IMR-90 (cell line): ENCODE measurements around the gene AKNA. TPM values are rescaled to one million over a fixed set of nuclear protein-coding genes. Genes with fewer than 3 reads are reported as not detected.

Experiments used
- ATAC-seq: fragments of 200-7000 bp; cut with Tn5 transposase; 2 replicates; pipeline ENCODE4 v1.9.1; 2020; ENCODE audit warnings: low read depth, mild to moderate bottlenecking, moderate library complexity
- BruUV-seq: library from RNA; stranded (reverse); fragments of 400-500 nt; replicated peaks from 2 replicates; lab custom pipeline; 2021; lab: Mats Ljungman, UMichigan
- CTCF ChIA-PET: fragments of 300-600 bp; formaldehyde crosslinking; extraction: SDS; loops from one replicate; lab custom pipeline; 2021; ENCODE audit warnings: antibody characterized with exemption; lab: Yijun Ruan, JAX
- POLR2A ChIA-PET: fragments of 300-600 bp; sonication (Branson Sonifier 250); formaldehyde crosslinking; loops from one replicate; lab custom pipeline; 2022; ENCODE audit warnings: antibody characterized with exemption; ENCODE audit not compliant: unreplicated experiment; lab: Charles Lee
- DNase-seq: peaks from one replicate; pipeline ENCODE4 v3.0.0; 2013
- H2AFZ ChIP-seq: replicated peaks from 2 replicates; pipeline ENCODE3; 2013; ENCODE audit warnings: low read length, mild to moderate bottlenecking; ENCODE audit not compliant: poor library complexity
- H2AK5ac ChIP-seq: 2 replicates; pipeline ENCODE4 v1.6.1; 2013; ENCODE audit warnings: low read depth, low read length, inconsistent platforms
- H2AK9ac ChIP-seq: replicated peaks from 2 replicates; pipeline ENCODE3; 2013; ENCODE audit warnings: mild to moderate bottlenecking, low read depth, low read length, moderate library complexity; ENCODE audit not compliant: poor library complexity
- H2BK120ac ChIP-seq: 2 replicates; pipeline ENCODE4 v1.6.1; 2013; ENCODE audit warnings: low read depth, low read length, inconsistent platforms
- H2BK15ac ChIP-seq: 3 replicates; pipeline ENCODE4 v1.6.1; 2013; ENCODE audit warnings: low read depth, low read length, inconsistent platforms
- H2BK20ac ChIP-seq: 2 replicates; pipeline ENCODE4 v1.6.1; 2013; ENCODE audit warnings: low read depth, mild to moderate bottlenecking, inconsistent platforms, low read length, moderate library complexity
- H2BK5ac ChIP-seq: 2 replicates; pipeline ENCODE4 v1.6.1; 2013; ENCODE audit warnings: mild to moderate bottlenecking, low read depth, low read length, inconsistent platforms; ENCODE audit not compliant: poor library complexity, severe bottlenecking
- H3K14ac ChIP-seq: replicated peaks from 2 replicates; pipeline ENCODE4 v1.6.1; 2013; ENCODE audit warnings: low read depth, low read length, inconsistent platforms
- H3K18ac ChIP-seq: 2 replicates; pipeline ENCODE4 v1.6.1; 2013; ENCODE audit warnings: low read depth, low read length, control low read depth
- H3K23ac ChIP-seq: 2 replicates; pipeline ENCODE4 v1.6.1; 2013; ENCODE audit warnings: low read depth, low read length, inconsistent platforms
- H3K27ac ChIP-seq: 2 replicates; pipeline ENCODE4 v1.5.1; 2013; ENCODE audit warnings: mild to moderate bottlenecking, control low read depth, low read length; ENCODE audit not compliant: insufficient read depth
- H3K27me3 ChIP-seq: 2 replicates; pipeline ENCODE4 v1.6.1; 2013; ENCODE audit warnings: low read length; ENCODE audit not compliant: control insufficient read depth, insufficient read depth
- H3K36me3 ChIP-seq: 2 replicates; pipeline ENCODE4 v1.6.1; 2013; ENCODE audit warnings: low read length, mixed read lengths; ENCODE audit not compliant: control insufficient read depth, insufficient read depth
- H3K4ac ChIP-seq: 2 replicates; pipeline ENCODE4 v1.6.1; 2013; ENCODE audit warnings: low read depth, low read length, inconsistent platforms
- H3K4me1 ChIP-seq: 2 replicates; pipeline ENCODE4 v1.6.1; 2013; ENCODE audit warnings: low read length, mixed read lengths; ENCODE audit not compliant: control insufficient read depth, insufficient read depth
- H3K4me2 ChIP-seq: 2 replicates; pipeline ENCODE4 v1.6.1; 2013; ENCODE audit warnings: low read depth, mild to moderate bottlenecking, control low read depth, low read length, moderate library complexity
- H3K4me3 ChIP-seq: 2 replicates; pipeline ENCODE4 v1.5.1; 2013; ENCODE audit warnings: low read depth, mild to moderate bottlenecking, control low read depth, low read length, moderate library complexity; ENCODE audit not compliant: insufficient read depth
- H3K56ac ChIP-seq: 2 replicates; pipeline ENCODE4 v1.6.1; 2013; ENCODE audit warnings: low read length, inconsistent platforms; ENCODE audit not compliant: insufficient read depth; ENCODE audit errors: extremely low read depth
- H3K79me1 ChIP-seq, 2 experiments: 2 replicates each; pipeline ENCODE4 v1.6.1; 2013; ENCODE audit warnings: low read length in 2 of 2, inconsistent platforms in 1 of 2, low read depth in 1 of 2
- H3K9ac ChIP-seq: 2 replicates; pipeline ENCODE4 v1.6.1; 2013; ENCODE audit warnings: low read depth, low read length, control low read depth
- H3K9me1 ChIP-seq: 2 replicates; pipeline ENCODE4 v1.6.1; 2013; ENCODE audit warnings: low read length, inconsistent platforms; ENCODE audit not compliant: insufficient read depth
- H3K9me3 ChIP-seq: 2 replicates; pipeline ENCODE4 v1.6.1; 2013; ENCODE audit warnings: low read length; ENCODE audit not compliant: control insufficient read depth, insufficient read depth
- H4K20me1 ChIP-seq: 2 replicates; pipeline ENCODE4 v1.6.1; 2013; ENCODE audit warnings: low read length, inconsistent platforms; ENCODE audit not compliant: insufficient read depth
- H4K5ac ChIP-seq: 2 replicates; pipeline ENCODE4 v1.6.1; 2013; ENCODE audit warnings: mild to moderate bottlenecking, low read depth, low read length, control low read depth
- H4K8ac ChIP-seq, 2 experiments: 2 replicates each; pipeline ENCODE4 v1.6.1; 2013; ENCODE audit warnings: low read depth in 2 of 2, low read length in 2 of 2, control low read depth in 1 of 2, inconsistent platforms in 1 of 2
- H4K91ac ChIP-seq: 2 replicates; pipeline ENCODE4 v1.6.1; 2013; ENCODE audit warnings: low read depth, low read length, inconsistent platforms; ENCODE audit not compliant: insufficient read depth
- FOS ChIP-seq: fragments of 150-350 bp; IDR thresholded peaks from 2 replicates; pipeline ENCODE4 v1.6.1; 2016; ENCODE audit warnings: low read depth, low read length
- MAFK ChIP-seq: IDR thresholded peaks from 2 replicates; pipeline ENCODE4 v1.6.1; 2012; ENCODE audit warnings: low read depth, low read length, improper control_type of control experiment
- POLR2A ChIP-seq: IDR thresholded peaks from 2 replicates; pipeline ENCODE4 v1.6.1; 2012; ENCODE audit warnings: mild to moderate bottlenecking, low read depth, low read length
- RAD21 ChIP-seq: IDR thresholded peaks from 2 replicates; pipeline ENCODE4 v1.6.1; 2012; ENCODE audit warnings: low read length, improper control_type of control experiment
- SMC3 ChIP-seq: fragments of 150-350 bp; IDR thresholded peaks from 2 replicates; pipeline ENCODE4 v1.6.1; 2016; ENCODE audit warnings: low read depth, mild to moderate bottlenecking, antibody characterized with exemption, low read length, moderate library complexity
- WGBS, 2 experiments: methylation state at CpG; one replicate each; pipeline versions ENCODE4 v1.1.5 to v1.1.7; 2013; ENCODE audit warnings: missing lambda C conversion rate in 2 of 2; ENCODE audit not compliant: insufficient read length in 1 of 2; ENCODE audit errors: extremely low coverage in 2 of 2; 5-methylcytosine and 5-hydroxymethylcytosine counted together
- dilution Hi-C: fragments of 300-500 bp; cut with HindIII; formaldehyde crosslinking; loops from one replicate; pipeline ENCODE4 v1.14.3; 2018; ENCODE audit warnings: low sequenced_read_pairs; ENCODE audit not compliant: unreplicated experiment
- in situ Hi-C: fragments of 300-500 bp; cut with MboI; formaldehyde crosslinking; loops from 3 replicates; pipeline ENCODE4 v1.14.3; 2019; ENCODE audit warnings: low sequenced_read_pairs, inconsistent platforms, mixed read lengths
- intact Hi-C: fragments of 100-400 bp; cut with micrococcal nuclease; formaldehyde crosslinking; loops from 2 replicates; pipeline ENCODE4 v1.10.0; 2022
- polyA plus RNA-seq, 3 experiments: library from polyadenylated mRNA; depleted of rRNA; stranded (reverse); fragments of >200 nt; gene quantifications; 2 replicates each; pipeline ENCODE4 v1.2.3, GENCODE V29; 2012; ENCODE audit warnings: low replicate concordance in 1 of 3
- total RNA-seq: library from RNA; depleted of rRNA; stranded (reverse); fragments of >200 nt; gene quantifications from 2 replicates; pipeline ENCODE4 v1.2.3, GENCODE V29; 2012
- TF ChIP-seq, protein P1 (sequence below): fragments of 150-350 bp; IDR thresholded peaks from 2 replicates; pipeline ENCODE4 v1.6.1; 2016; ENCODE audit warnings: low read depth, mild to moderate bottlenecking, low read length, moderate library complexity, borderline replicate concordance

Gene AKNA
- total and polyA plus RNA-seq, 2 of the 4 experiments (the other 2 are of a cell fraction): 2.7 to 7.3 TPM

- H3K9me1 ChIP-seq: no peaks in the 10 kb centered on the region
- H3K79me1 ChIP-seq: peaks cover 3% of the 10 kb centered on the region in 2 experiments; a peak in 1 of 4 replicates
- H3K36me3 ChIP-seq: no peaks in the 10 kb centered on the region
- CTCF ChIA-PET: interaction anchor here (1.4 kb wide), 1 partner anchor 16 kb away, joined by 3 read pairs; no protein-coding TSS in a partner anchor
- no peak overlapping the region for H3K4me2 ChIP-seq
- H3K4me1 ChIP-seq: 0 out of 2 replicates have a peak, but pooled peaks cover 2% of the 10 kb centered on the region
- no peak overlapping the region for H2BK20ac ChIP-seq
- 100% methylated on average over 1 of the region's 7 CpGs; no CpG with 5 or more reads in 1 of the 2 experiments for WGBS, 2 experiments
- POLR2A ChIA-PET: no interaction called here
- no peak overlapping the region for H2BK5ac ChIP-seq
- intact Hi-C loops: loop anchor here (10.0 kb wide), 1 partner anchor 503 kb away; no protein-coding TSS in a partner anchor
- H3K14ac ChIP-seq: no peak overlapping the region
- no peak overlapping the region for H3K18ac ChIP-seq
- H4K91ac ChIP-seq: no peak overlapping the region
- no peaks in the 10 kb centered on the region for H3K9me3 ChIP-seq
- no peak overlapping the region for H3K4ac ChIP-seq
- H3K27me3 ChIP-seq: no peaks in the 10 kb centered on the region
- H2AK5ac ChIP-seq: no peak overlapping the region
- dilution Hi-C loops: no loop called here
- no peak overlapping the region for H4K5ac ChIP-seq
- no peak overlapping the region for H2AK9ac ChIP-seq
- H4K8ac ChIP-seq: no peak overlapping the region
- ATAC-seq (no peak), DNase-seq (no peak)
- TF ChIP-seq, protein P1, sequence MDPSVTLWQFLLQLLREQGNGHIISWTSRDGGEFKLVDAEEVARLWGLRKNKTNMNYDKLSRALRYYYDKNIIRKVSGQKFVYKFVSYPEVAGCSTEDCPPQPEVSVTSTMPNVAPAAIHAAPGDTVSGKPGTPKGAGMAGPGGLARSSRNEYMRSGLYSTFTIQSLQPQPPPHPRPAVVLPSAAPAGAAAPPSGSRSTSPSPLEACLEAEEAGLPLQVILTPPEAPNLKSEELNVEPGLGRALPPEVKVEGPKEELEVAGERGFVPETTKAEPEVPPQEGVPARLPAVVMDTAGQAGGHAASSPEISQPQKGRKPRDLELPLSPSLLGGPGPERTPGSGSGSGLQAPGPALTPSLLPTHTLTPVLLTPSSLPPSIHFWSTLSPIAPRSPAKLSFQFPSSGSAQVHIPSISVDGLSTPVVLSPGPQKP: no peak
- TF ChIP-seq MAFK (no peak), POLR2A (no peak), FOS (no peak), SMC3 (no peak), RAD21 (no peak)
- H3K9ac ChIP-seq: no peak overlapping the region
- no TSS peak for BruUV-seq
- H2BK120ac ChIP-seq: no peak overlapping the region
- H2AFZ ChIP-seq: no peak overlapping the region
- in situ Hi-C loops: loop anchor here (10.0 kb wide), 2 partner anchors 333 to 503 kb away; no protein-coding TSS in a partner anchor
- no peak overlapping the region for H3K27ac ChIP-seq
- H2BK15ac ChIP-seq: no peak overlapping the region
- no peak overlapping the region for H3K4me3 ChIP-seq
- H3K23ac ChIP-seq: no peak overlapping the region
- H4K20me1 ChIP-seq: no peaks in the 10 kb centered on the region
- H3K56ac ChIP-seq: no peak overlapping the region
Measured at GRCh38 chr9:114401344-114401743, 13.6 kb upstream of the AKNA start.
